Large intestine (tissue), 3 donors: Measurements from ENCODE around the gene GSTA1. TPM values are rescaled to one million over a fixed set of nuclear protein-coding genes. Genes with fewer than 3 reads are reported as not detected.
"Not testable (repeated sequence)": the region's sequence is repeated elsewhere in the genome, so short reads cannot be mapped to it uniquely, and the experiment has no call there.

Experiments
- DNase-seq, 2 donors: peaks; one replicate each; pipeline versions ENCODE4 v3.0.0 to v3.0.0-alpha.2; 2013
- H3K27ac ChIP-seq: one replicate; pipeline ENCODE4 v1.5.1; 2013; ENCODE audit warnings: low read length
- H3K27me3 ChIP-seq: 2 replicates; pipeline ENCODE4 v1.6.1; 2013; ENCODE audit warnings: low read length; ENCODE audit not compliant: control insufficient read depth, insufficient read depth
- H3K36me3 ChIP-seq: 2 replicates; pipeline ENCODE4 v1.6.1; 2013; ENCODE audit warnings: low read length; ENCODE audit not compliant: control insufficient read depth, insufficient read depth
- H3K4me1 ChIP-seq: one replicate; pipeline ENCODE4 v1.6.1; 2013; ENCODE audit warnings: low read length; ENCODE audit not compliant: control insufficient read depth, insufficient read depth
- H3K4me3 ChIP-seq: one replicate; pipeline ENCODE4 v1.5.1; 2013; ENCODE audit warnings: low read length
- H3K9me3 ChIP-seq: one replicate; pipeline ENCODE4 v1.6.1; 2013; ENCODE audit warnings: mild to moderate bottlenecking, low read depth, low read length, moderate library complexity; ENCODE audit not compliant: control insufficient read depth
- whole genome bisulfite sequencing: methylation state at CpG from one replicate; pipeline ENCODE4 v1.1.5; 2013; ENCODE audit warnings: low lambda C conversion rate; ENCODE audit not compliant: insufficient coverage; 5-methylcytosine and 5-hydroxymethylcytosine counted together
- polyA plus RNA-seq: library from polyadenylated mRNA; unstranded; fragments of 120-200 nt; gene quantifications from one replicate; pipeline ENCODE4 v1.2.1, GENCODE V29; 2013

The GSTA1 gene
- polyA plus RNA-seq, 1 donor: 311 TPM

- Histone ChIP-seq H3K9me3 (peaks cover 8% of the 10 kb centered on the region), H3K4me1 (peaks cover 21% of the 10 kb centered on the region), H3K36me3 (no peaks in the 10 kb centered on the region), H3K27me3 (no peaks in the 10 kb centered on the region), H3K4me3 (no peak overlapping the region), H3K27ac (no peak overlapping the region)
- no peak for DNase-seq
- no CpG with 5 or more reads among the region's 24 CpGs for WGBS
Observed at GRCh38 chr6:52786249-52786956, 17.2 kb downstream of the GSTA1 start.

GRCh38 chr6:52782696-52783274 is 20.8 kb downstream of the GSTA1 start:
- peak overlapping the region; percentile 5 for H3K27ac ChIP-seq
- DNase-seq: not testable (repeated sequence)

GRCh38 chr6:52782209-52782608 is 21.4 kb downstream of the GSTA1 start:
- not testable (repeated sequence) for H3K4me1 ChIP-seq, H3K27me3 ChIP-seq, DNase-seq, H3K4me3 ChIP-seq, H3K36me3 ChIP-seq, H3K27ac ChIP-seq, H3K9me3 ChIP-seq

More at GRCh38 chr6:52782696-52783274, 20.8 kb downstream of the GSTA1 start:
- peaks cover 13% of the 10 kb centered on the region for H3K4me1 ChIP-seq
- H3K9me3 ChIP-seq, H3K36me3 ChIP-seq, H3K27me3 ChIP-seq, H3K4me3 ChIP-seq: not testable (repeated sequence)
- WGBS: no CpG with 5 or more reads among the region's 3 CpGs

- WGBS: no CpG with 5 or more reads among the region's 1 CpG
- Histone ChIP-seq H3K4me3 (no peak overlapping the region), H3K9me3 (no peaks in the 10 kb centered on the region), H3K4me1 (no peaks in the 10 kb centered on the region), H3K27ac (no peak overlapping the region), H3K36me3 (no peaks in the 10 kb centered on the region), H3K27me3 (no peaks in the 10 kb centered on the region)
- no peak for DNase-seq
Observed at GRCh38 chr6:52779237-52779636, 24.4 kb downstream of the GSTA1 start.

- not testable (repeated sequence) for H3K4me3 ChIP-seq, H3K9me3 ChIP-seq, H3K27ac ChIP-seq, DNase-seq, H3K4me1 ChIP-seq, H3K27me3 ChIP-seq, H3K36me3 ChIP-seq
- no CpG with 5 or more reads among the region's 9 CpGs for WGBS
Observed at GRCh38 chr6:52776711-52777351, 26.8 kb downstream of the GSTA1 start.

GRCh38 chr6:52769399-52769798 is 34.2 kb downstream of the GSTA1 start:
- not testable (repeated sequence) for H3K4me3 ChIP-seq, H3K27me3 ChIP-seq, DNase-seq, H3K9me3 ChIP-seq, H3K36me3 ChIP-seq, H3K4me1 ChIP-seq, H3K27ac ChIP-seq
- WGBS: no CpG with 5 or more reads among the region's 4 CpGs

GRCh38 chr6:52767658-52768057 is 36.0 kb downstream of the GSTA1 start:
- H3K9me3 ChIP-seq, H3K4me1 ChIP-seq, DNase-seq, H3K4me3 ChIP-seq, H3K36me3 ChIP-seq, H3K27me3 ChIP-seq, H3K27ac ChIP-seq: not testable (repeated sequence)

- not testable (repeated sequence) for H3K9me3 ChIP-seq, H3K4me1 ChIP-seq, H3K27me3 ChIP-seq, H3K36me3 ChIP-seq
- no CpG with 5 or more reads among the region's 2 CpGs for WGBS
- Histone ChIP-seq H3K4me3 (peak within 1 kb of the TSS; percentile 41), H3K27ac (peak within 1 kb of the TSS; percentile 48)
- peak; percentile 71 to 85 for DNase-seq
Observed at GRCh38 chr6:52763322-52763916, 40.2 kb downstream of the GSTA1 start, which contains the start of gene GSTA2. TSS of gene GSTA2 (minus strand) at chr6:52763475. CDS start at chr6:52757947, 5,528 bp downstream.

- not testable (repeated sequence) for H3K27me3 ChIP-seq, H3K36me3 ChIP-seq, H3K4me1 ChIP-seq, H3K9me3 ChIP-seq
- Histone ChIP-seq H3K27ac (peak overlapping the region; percentile 48), H3K4me3 (peak overlapping the region; percentile 41)
- peak in 1 of 2 donors; percentile 46 for DNase-seq
- WGBS: no CpG with 5 or more reads among the region's 7 CpGs
Observed at GRCh38 chr6:52761673-52762491, 41.7 kb downstream of the GSTA1 start.

- peaks cover 3% of the 10 kb centered on the region for H3K4me1 ChIP-seq
- H3K4me3 ChIP-seq: no peak overlapping the region
- H3K36me3 ChIP-seq: peaks cover 2% of the 10 kb centered on the region
- peak in 1 of 2 donors; percentile 31 for DNase-seq
- 36% methylated on average over 2 of the region's 6 CpGs for WGBS
- no peak overlapping the region for H3K27ac ChIP-seq
- H3K9me3 ChIP-seq: no peaks in the 10 kb centered on the region
- no peaks in the 10 kb centered on the region for H3K27me3 ChIP-seq
Observed at GRCh38 chr6:52760105-52760765, 43.4 kb downstream of the GSTA1 start.
